ENCODE measurements around the gene IFNW1.

Gene IFNW1

GRCh38 chr9:21165516-21165915, 23.9 kb upstream of the IFNW1 start:
- DNase-seq (ENCODE audit: low read depth in 2 of 2), result no peak
- no peak overlapping the region for H3K4me3 ChIP-seq (replicated peaks in 1 of 2; ENCODE audit: low read depth in 2 of 2, low read length in 2 of 2)
- TF ChIP-seq CTCF (IDR thresholded peaks at IDR 0.05; ENCODE audit: low read depth, low read length), result no peak

GRCh38 chr9:21160178-21160577, 18.5 kb upstream of the IFNW1 start:
- DNase-seq (ENCODE audit: low read depth in 2 of 2), result peak; percentile 30 to 45
- no peak overlapping the region for H3K4me3 ChIP-seq (replicated peaks in 1 of 2; ENCODE audit: low read depth in 2 of 2, low read length in 2 of 2)
- TF ChIP-seq CTCF (IDR thresholded peaks at IDR 0.05; ENCODE audit: low read depth, low read length), result no peak

GRCh38 chr9:21155501-21155900, 13.9 kb upstream of the IFNW1 start:
- TF ChIP-seq CTCF (IDR thresholded peaks at IDR 0.05; ENCODE audit: low read depth, low read length), result no peak
- H3K4me3 ChIP-seq (replicated peaks in 1 of 2; ENCODE audit: low read depth in 2 of 2, low read length in 2 of 2), result no peak overlapping the region
- DNase-seq (ENCODE audit: low read depth in 2 of 2), result peak in 1 of 2 donors; percentile 55

- H3K4me3 ChIP-seq (replicated peaks in 1 of 2; ENCODE audit: low read depth in 2 of 2, low read length in 2 of 2), result no peak overlapping the region
Measured at GRCh38 chr9:21154018-21154608, 12.5 kb upstream of the IFNW1 start.

GRCh38 chr9:21153336-21154017, 11.8 kb upstream of the IFNW1 start:
- DNase-seq (ENCODE audit: low read depth in 2 of 2), result peak in 1 of 2 donors; percentile 48
- no peak overlapping the region for H3K4me3 ChIP-seq (replicated peaks in 1 of 2; ENCODE audit: low read depth in 2 of 2, low read length in 2 of 2)
- TF ChIP-seq CTCF (IDR thresholded peaks at IDR 0.05; ENCODE audit: low read depth, low read length), result no peak

More at GRCh38 chr9:21154018-21154608, 12.5 kb upstream of the IFNW1 start:
- DNase-seq (ENCODE audit: low read depth in 2 of 2), result peak; percentile 13 to 45
- TF ChIP-seq CTCF (IDR thresholded peaks at IDR 0.05; ENCODE audit: low read depth, low read length), result no peak

- DNase-seq (ENCODE audit: low read depth in 2 of 2), result no peak
- TF ChIP-seq CTCF (IDR thresholded peaks at IDR 0.05; ENCODE audit: low read depth, low read length), result no peak
- no peak overlapping the region for H3K4me3 ChIP-seq (replicated peaks in 1 of 2; ENCODE audit: low read depth in 2 of 2, low read length in 2 of 2)
Measured at GRCh38 chr9:21144603-21145002, 3.0 kb upstream of the IFNW1 start.

Measured in cardiac fibroblast (primary cell).